Cardiac muscle cell (in vitro differentiated cells and primary cell): ENCODE data around the gene LPIN2. TPM values are rescaled to one million over a fixed set of nuclear protein-coding genes. Genes with fewer than 3 reads are reported as not detected.
"Not testable (repeated sequence)": the region's sequence is repeated elsewhere in the genome, so short reads cannot be mapped to it uniquely, and the experiment has no call there.

ENCODE experiments used
- DNase-seq, 2 donors: peaks; one replicate each; pipeline versions ENCODE4 v3.0.0 to v3.0.0-alpha.2; 2010 to 2017; ENCODE audit warnings: low read depth in 1 of 2, low spot score in 1 of 2
- H3K27ac ChIP-seq: fragments of 200-600 bp; sonication (generic); 2 replicates; pipeline ENCODE4 v1.5.1; 2016
- H3K27me3 ChIP-seq: fragments of 200-600 bp; sonication (generic); 2 replicates; pipeline ENCODE4 v1.6.0; 2016; ENCODE audit warnings: control low read depth
- H3K36me3 ChIP-seq: fragments of 200-600 bp; sonication (generic); 2 replicates; pipeline ENCODE4 v1.5.1; 2016; ENCODE audit warnings: control low read depth
- H3K4me1 ChIP-seq: fragments of 200-600 bp; sonication (generic); 2 replicates; pipeline ENCODE4 v1.8.1; 2017; ENCODE audit warnings: low read depth, mild to moderate bottlenecking, mixed run types
- H3K4me3 ChIP-seq: fragments of 200-600 bp; sonication (generic); 2 replicates; pipeline ENCODE4 v1.5.1; 2016; ENCODE audit warnings: mild to moderate bottlenecking
- H3K9me3 ChIP-seq: fragments of 200-600 bp; sonication (generic); 2 replicates; pipeline ENCODE4 v1.5.1; 2017; ENCODE audit warnings: low read depth, mild to moderate bottlenecking, control low read depth
- polyA plus RNA-seq: library from polyadenylated mRNA; unstranded; fragments of >200 nt; fragmentation: Nextera tagmentation; extraction: Ambion mirVana; gene quantifications from 2 replicates; pipeline ENCODE4 v1.2.1, GENCODE V29; 2016
- total RNA-seq: library from RNA; depleted of rRNA; stranded (reverse); fragments of >200 nt; gene quantifications from 2 replicates; pipeline ENCODE4 v1.2.3, GENCODE V29; 2016
- TF ChIP-seq, protein P1 (sequence below): IDR thresholded peaks from 2 replicates; pipeline ENCODE4 v1.5.1; 2012; ENCODE audit warnings: low read depth, mild to moderate bottlenecking, low read length

LPIN2 gene
- total and polyA plus RNA-seq, 2 experiments from 2014 or later: 18.1 to 50.8 TPM

DNA sequence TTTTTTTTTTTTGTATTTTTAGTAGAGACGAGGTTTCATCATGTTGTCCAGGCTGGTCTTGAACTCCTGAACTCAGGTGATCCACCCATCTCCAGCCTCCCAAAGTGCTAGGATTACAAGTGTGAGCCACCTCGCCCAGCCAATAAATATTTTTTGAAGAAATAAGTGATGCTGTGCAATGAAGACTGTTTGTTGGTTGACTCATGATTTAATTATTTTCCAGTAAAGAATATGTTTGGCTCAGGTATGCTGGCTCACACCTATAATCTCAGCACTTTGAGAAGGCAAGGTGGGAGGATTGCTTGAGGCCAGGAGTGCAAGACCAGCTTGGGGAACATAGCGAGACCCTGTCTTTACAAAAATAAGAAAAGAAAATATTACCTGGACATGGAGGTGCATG, 41.8 kb upstream of the LPIN2 start:
- Histone ChIP-seq H3K4me3 (no peak overlapping the region), H3K4me1 (no peaks in the 10 kb centered on the region), H3K9me3 (no peaks in the 10 kb centered on the region), H3K36me3 (no peaks in the 10 kb centered on the region), H3K27me3 (no peaks in the 10 kb centered on the region), H3K27ac (no peak overlapping the region)
- no peak for DNase-seq
- TF ChIP-seq, protein P1, sequence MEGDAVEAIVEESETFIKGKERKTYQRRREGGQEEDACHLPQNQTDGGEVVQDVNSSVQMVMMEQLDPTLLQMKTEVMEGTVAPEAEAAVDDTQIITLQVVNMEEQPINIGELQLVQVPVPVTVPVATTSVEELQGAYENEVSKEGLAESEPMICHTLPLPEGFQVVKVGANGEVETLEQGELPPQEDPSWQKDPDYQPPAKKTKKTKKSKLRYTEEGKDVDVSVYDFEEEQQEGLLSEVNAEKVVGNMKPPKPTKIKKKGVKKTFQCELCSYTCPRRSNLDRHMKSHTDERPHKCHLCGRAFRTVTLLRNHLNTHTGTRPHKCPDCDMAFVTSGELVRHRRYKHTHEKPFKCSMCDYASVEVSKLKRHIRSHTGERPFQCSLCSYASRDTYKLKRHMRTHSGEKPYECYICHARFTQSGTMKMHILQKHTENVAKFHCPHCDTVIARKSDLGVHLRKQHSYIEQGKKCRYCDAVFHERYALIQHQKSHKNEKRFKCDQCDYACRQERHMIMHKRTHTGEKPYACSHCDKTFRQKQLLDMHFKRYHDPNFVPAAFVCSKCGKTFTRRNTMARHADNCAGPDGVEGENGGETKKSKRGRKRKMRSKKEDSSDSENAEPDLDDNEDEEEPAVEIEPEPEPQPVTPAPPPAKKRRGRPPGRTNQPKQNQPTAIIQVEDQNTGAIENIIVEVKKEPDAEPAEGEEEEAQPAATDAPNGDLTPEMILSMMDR: no peak

DNA sequence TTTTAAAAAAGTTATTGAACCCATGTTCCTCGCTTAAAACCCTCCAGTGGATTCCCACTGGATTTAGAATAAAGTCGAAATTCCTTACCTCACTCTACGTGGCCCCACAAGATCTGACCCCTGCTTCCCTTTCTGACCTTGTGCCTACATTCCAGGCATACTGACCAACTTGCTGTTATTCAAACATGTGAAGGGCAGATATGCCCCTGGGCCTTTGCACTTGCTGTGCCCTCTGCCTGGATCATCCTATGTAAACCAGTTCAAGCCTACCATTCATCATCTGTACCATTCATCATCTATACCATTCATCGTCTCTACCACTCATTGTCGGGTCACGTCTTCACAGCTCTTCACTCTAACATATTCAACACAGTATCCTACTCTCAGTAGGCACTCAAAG, 41.3 kb upstream of the LPIN2 start:
- no peaks in the 10 kb centered on the region for H3K4me1 ChIP-seq
- no peak overlapping the region for H3K27ac ChIP-seq
- H3K36me3 ChIP-seq: no peaks in the 10 kb centered on the region
- no peak overlapping the region for H3K4me3 ChIP-seq
- no peaks in the 10 kb centered on the region for H3K27me3 ChIP-seq
- DNase-seq: no peak
- H3K9me3 ChIP-seq: no peaks in the 10 kb centered on the region
- TF ChIP-seq, protein P1: no peak

DNA sequence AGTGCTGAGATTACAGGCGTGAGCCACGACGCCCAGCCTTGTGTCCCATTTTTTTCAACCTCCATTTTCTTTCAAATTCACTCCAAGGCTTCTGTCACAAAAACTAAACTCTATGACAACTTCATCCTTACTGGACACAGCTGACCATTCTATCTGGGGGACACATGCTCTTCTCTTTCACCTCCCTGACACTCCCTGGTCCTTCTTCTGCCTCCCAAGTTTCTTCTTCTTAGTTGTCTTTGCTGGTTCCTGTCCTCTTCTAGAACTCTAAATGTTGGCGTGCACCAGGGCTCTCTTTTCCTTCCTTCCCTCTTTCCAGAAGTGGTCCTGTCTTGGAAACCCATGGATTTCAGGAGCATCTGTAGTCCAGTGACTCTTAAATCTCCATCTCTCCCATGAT, 40.1 kb upstream of the LPIN2 start:
- Histone ChIP-seq H3K4me3 (no peak overlapping the region), H3K9me3 (no peaks in the 10 kb centered on the region), H3K4me1 (no peaks in the 10 kb centered on the region), H3K36me3 (no peaks in the 10 kb centered on the region), H3K27ac (no peak overlapping the region), H3K27me3 (no peaks in the 10 kb centered on the region)
- no peak for DNase-seq
- TF ChIP-seq, protein P1: no peak

DNA sequence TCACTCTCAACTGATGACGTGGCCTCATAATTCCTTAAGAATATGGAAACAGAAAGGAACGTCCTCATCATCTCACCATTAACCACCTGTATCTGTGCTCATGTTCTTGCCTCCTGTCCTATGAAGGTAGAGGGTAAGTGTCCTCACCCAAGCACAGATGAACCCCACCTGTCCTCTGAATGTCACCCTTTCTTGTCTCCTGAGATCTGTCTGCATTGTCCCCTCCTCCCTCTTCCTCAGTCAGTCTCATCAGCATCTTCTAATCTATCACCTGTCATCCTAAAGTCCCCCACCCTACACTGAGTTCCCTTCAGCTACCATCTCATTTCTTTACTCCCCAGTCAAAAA, 39.4 kb upstream of the LPIN2 start:
- H3K27ac ChIP-seq: no peak overlapping the region
- no peaks in the 10 kb centered on the region for H3K27me3 ChIP-seq
- DNase-seq: no peak
- no peak overlapping the region for H3K4me3 ChIP-seq
- TF ChIP-seq, protein P1: no peak
- no peaks in the 10 kb centered on the region for H3K4me1 ChIP-seq
- H3K9me3 ChIP-seq: no peaks in the 10 kb centered on the region
- no peaks in the 10 kb centered on the region for H3K36me3 ChIP-seq

DNA sequence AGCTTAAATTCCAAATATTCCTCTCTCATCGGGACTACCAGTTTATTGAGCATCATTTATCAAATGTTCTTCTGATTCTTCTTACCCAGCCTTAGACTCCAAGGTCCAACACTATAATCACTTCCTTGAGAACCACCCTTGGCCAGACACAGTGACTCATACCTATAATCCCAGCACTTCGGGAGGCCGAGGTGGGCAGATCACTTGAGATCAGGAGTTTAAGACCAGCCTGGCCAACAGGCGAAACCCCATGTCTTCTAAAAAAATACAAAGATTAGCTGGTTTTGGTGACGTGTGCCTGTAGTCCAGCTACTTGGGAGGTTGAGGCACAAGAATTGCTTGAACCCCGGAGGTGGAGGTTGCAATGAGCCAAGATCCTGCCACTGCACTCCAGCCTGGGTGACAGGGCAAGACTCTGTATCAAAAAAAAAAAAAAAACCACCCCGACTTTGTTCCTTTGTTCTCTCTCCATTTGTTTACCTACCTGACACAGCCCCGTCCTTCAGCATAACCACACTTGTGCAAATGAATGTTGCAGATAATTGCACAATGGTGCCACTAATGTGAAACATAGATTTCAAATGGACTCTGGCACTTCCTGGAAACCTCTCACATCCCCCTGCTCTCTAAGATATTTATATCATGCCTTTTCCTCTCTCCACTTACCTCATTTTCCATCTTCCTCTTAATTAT, 38.9 kb upstream of the LPIN2 start:
- Histone ChIP-seq H3K27me3 (no peaks in the 10 kb centered on the region), H3K36me3 (no peaks in the 10 kb centered on the region), H3K4me1 (no peaks in the 10 kb centered on the region), H3K4me3 (no peak overlapping the region), H3K9me3 (no peaks in the 10 kb centered on the region), H3K27ac (no peak overlapping the region)
- TF ChIP-seq, protein P1: no peak
- DNase-seq: no peak

DNA sequence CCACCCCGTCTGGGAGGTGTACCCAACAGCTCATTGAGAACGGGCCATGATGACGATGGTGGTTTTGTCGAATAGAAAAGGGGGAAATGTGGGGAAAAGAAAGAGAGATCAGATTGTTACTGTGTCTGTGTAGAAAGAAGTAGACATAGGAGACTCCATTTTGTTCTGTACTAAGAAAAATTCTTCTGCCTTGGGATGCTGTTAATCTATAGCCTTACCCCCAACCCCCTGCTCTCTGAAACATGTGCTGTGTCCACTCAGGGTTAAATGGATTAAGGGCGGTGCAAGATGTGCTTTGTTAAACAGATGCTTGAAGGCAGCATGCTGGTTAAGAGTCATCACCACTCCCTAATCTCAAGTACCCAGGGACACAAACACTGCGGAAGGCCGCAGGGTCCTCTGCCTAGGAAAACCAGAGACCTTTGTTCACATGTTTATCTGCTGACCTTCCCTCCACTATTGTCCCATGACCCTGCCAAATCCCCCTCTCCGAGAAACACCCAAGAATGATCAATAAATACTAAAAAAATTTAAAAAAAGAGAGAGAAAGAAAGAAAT, 37.0 kb upstream of the LPIN2 start:
- not testable (repeated sequence) for H3K36me3 ChIP-seq, H3K9me3 ChIP-seq, H3K27me3 ChIP-seq, H3K4me1 ChIP-seq, H3K27ac ChIP-seq, DNase-seq, H3K4me3 ChIP-seq
